Measurements from ENCODE around the gene MMP25.

MMP25 gene

GRCh38 chr16:3087243-3088235 lies 41.2 kb downstream of the MMP25 start:
- Histone ChIP-seq H3K9me3 (ENCODE audit: control insufficient read depth, insufficient read depth, low read length) (no peaks in the 10 kb centered on the region), H3K4me3 (ENCODE audit: low read length) (no peak overlapping the region), H3K36me3 (ENCODE audit: control insufficient read depth, insufficient read depth, low read length) (peaks cover 41% of the 10 kb centered on the region), H3K4me1 (ENCODE audit: control insufficient read depth, insufficient read depth, low read length) (peaks cover 4% of the 10 kb centered on the region), H3K27ac (ENCODE audit: low read length) (no peak overlapping the region), H3K27me3 (ENCODE audit: control insufficient read depth, insufficient read depth, low read length) (no peaks in the 10 kb centered on the region)
- WGBS (ENCODE audit: insufficient coverage, insufficient read length): no CpG with 5 or more reads among the region's 18 CpGs
- DNase-seq (ENCODE audit: low read depth, low spot score): no peak

GRCh38 chr16:3088450-3088849 lies 42.1 kb downstream of the MMP25 start:
- Histone ChIP-seq H3K36me3 (ENCODE audit: control insufficient read depth, insufficient read depth, low read length) (peaks cover 45% of the 10 kb centered on the region), H3K9me3 (ENCODE audit: control insufficient read depth, insufficient read depth, low read length) (no peaks in the 10 kb centered on the region), H3K27me3 (ENCODE audit: control insufficient read depth, insufficient read depth, low read length) (no peaks in the 10 kb centered on the region), H3K4me1 (ENCODE audit: control insufficient read depth, insufficient read depth, low read length) (peaks cover 4% of the 10 kb centered on the region), H3K4me3 (ENCODE audit: low read length) (no peak overlapping the region), H3K27ac (ENCODE audit: low read length) (no peak overlapping the region)
- WGBS (ENCODE audit: insufficient coverage, insufficient read length): no CpG with 5 or more reads among the region's 7 CpGs
- DNase-seq (ENCODE audit: low read depth, low spot score): no peak

- Histone ChIP-seq H3K4me3 (ENCODE audit: low read length) (no peak overlapping the region), H3K4me1 (ENCODE audit: control insufficient read depth, insufficient read depth, low read length) (peaks cover 4% of the 10 kb centered on the region), H3K27ac (ENCODE audit: low read length) (no peak overlapping the region), H3K27me3 (ENCODE audit: control insufficient read depth, insufficient read depth, low read length) (no peaks in the 10 kb centered on the region), H3K36me3 (ENCODE audit: control insufficient read depth, insufficient read depth, low read length) (peaks cover 45% of the 10 kb centered on the region), H3K9me3 (ENCODE audit: control insufficient read depth, insufficient read depth, low read length) (no peaks in the 10 kb centered on the region)
- WGBS (ENCODE audit: insufficient coverage, insufficient read length): no CpG with 5 or more reads among the region's 71 CpGs
- no peak for DNase-seq (ENCODE audit: low read depth, low spot score)
Observed at GRCh38 chr16:3088925-3089716, 42.8 kb downstream of the MMP25 start.

GRCh38 chr16:3089717-3090592 lies 43.6 kb downstream of the MMP25 start:
- Histone ChIP-seq H3K36me3 (ENCODE audit: control insufficient read depth, insufficient read depth, low read length) (peaks cover 45% of the 10 kb centered on the region), H3K27ac (ENCODE audit: low read length) (no peak overlapping the region), H3K4me3 (ENCODE audit: low read length) (no peak overlapping the region), H3K27me3 (ENCODE audit: control insufficient read depth, insufficient read depth, low read length) (no peaks in the 10 kb centered on the region), H3K4me1 (ENCODE audit: control insufficient read depth, insufficient read depth, low read length) (peaks cover 4% of the 10 kb centered on the region), H3K9me3 (ENCODE audit: control insufficient read depth, insufficient read depth, low read length) (no peaks in the 10 kb centered on the region)
- WGBS (ENCODE audit: insufficient coverage, insufficient read length): no CpG with 5 or more reads among the region's 81 CpGs
- DNase-seq (ENCODE audit: low read depth, low spot score): no peak

- no peaks in the 10 kb centered on the region for H3K27me3 ChIP-seq (ENCODE audit: control insufficient read depth, insufficient read depth, low read length)
- H3K27ac ChIP-seq (ENCODE audit: low read length): no peak overlapping the region
- H3K9me3 ChIP-seq (ENCODE audit: control insufficient read depth, insufficient read depth, low read length): no peaks in the 10 kb centered on the region
- peaks cover 49% of the 10 kb centered on the region for H3K36me3 ChIP-seq (ENCODE audit: control insufficient read depth, insufficient read depth, low read length)
- H3K4me3 ChIP-seq (ENCODE audit: low read length): no peak overlapping the region
- DNase-seq (ENCODE audit: low read depth, low spot score): no peak
- WGBS (ENCODE audit: insufficient coverage, insufficient read length): no CpG with 5 or more reads among the region's 8 CpGs
- H3K4me1 ChIP-seq (ENCODE audit: control insufficient read depth, insufficient read depth, low read length): peaks cover 6% of the 10 kb centered on the region
Observed at GRCh38 chr16:3091551-3091950, 45.2 kb downstream of the MMP25 start.

- no peaks in the 10 kb centered on the region for H3K9me3 ChIP-seq (ENCODE audit: control insufficient read depth, insufficient read depth, low read length)
- H3K36me3 ChIP-seq (ENCODE audit: control insufficient read depth, insufficient read depth, low read length): peaks cover 49% of the 10 kb centered on the region
- H3K4me1 ChIP-seq (ENCODE audit: control insufficient read depth, insufficient read depth, low read length): peaks cover 4% of the 10 kb centered on the region
- no CpG with 5 or more reads among the region's 20 CpGs for WGBS (ENCODE audit: insufficient coverage, insufficient read length)
- H3K27me3 ChIP-seq (ENCODE audit: control insufficient read depth, insufficient read depth, low read length): no peaks in the 10 kb centered on the region
- DNase-seq (ENCODE audit: low read depth, low spot score): no peak
- no peak overlapping the region for H3K27ac ChIP-seq (ENCODE audit: low read length)
- H3K4me3 ChIP-seq (ENCODE audit: low read length): no peak overlapping the region
Observed at GRCh38 chr16:3092501-3092941, 46.2 kb downstream of the MMP25 start.

- Histone ChIP-seq H3K9me3 (ENCODE audit: control insufficient read depth, insufficient read depth, low read length) (no peaks in the 10 kb centered on the region), H3K36me3 (ENCODE audit: control insufficient read depth, insufficient read depth, low read length) (peaks cover 35% of the 10 kb centered on the region), H3K27me3 (ENCODE audit: control insufficient read depth, insufficient read depth, low read length) (no peaks in the 10 kb centered on the region), H3K27ac (ENCODE audit: low read length) (no peak overlapping the region), H3K4me1 (ENCODE audit: control insufficient read depth, insufficient read depth, low read length) (peaks cover 4% of the 10 kb centered on the region; the same call in 1 of the 2 replicates), H3K4me3 (ENCODE audit: low read length) (no peak overlapping the region)
- no peak for DNase-seq (ENCODE audit: low read depth, low spot score)
- WGBS (ENCODE audit: insufficient coverage, insufficient read length): no CpG with 5 or more reads among the region's 22 CpGs
Observed at GRCh38 chr16:3094289-3095027, 48.1 kb downstream of the MMP25 start.

- H3K27me3 ChIP-seq (ENCODE audit: control insufficient read depth, insufficient read depth, low read length): no peaks in the 10 kb centered on the region
- H3K27ac ChIP-seq (ENCODE audit: low read length): no peak overlapping the region
- H3K36me3 ChIP-seq (ENCODE audit: control insufficient read depth, insufficient read depth, low read length): peaks cover 24% of the 10 kb centered on the region
- H3K4me1 ChIP-seq (ENCODE audit: control insufficient read depth, insufficient read depth, low read length): peaks cover 7% of the 10 kb centered on the region
- H3K9me3 ChIP-seq (ENCODE audit: control insufficient read depth, insufficient read depth, low read length): no peaks in the 10 kb centered on the region
- no CpG with 5 or more reads among the region's 4 CpGs for WGBS (ENCODE audit: insufficient coverage, insufficient read length)
- no peak for DNase-seq (ENCODE audit: low read depth, low spot score)
- no peak overlapping the region for H3K4me3 ChIP-seq (ENCODE audit: low read length)
Observed at GRCh38 chr16:3095869-3096268, 49.5 kb downstream of the MMP25 start.

- no CpG with 5 or more reads among the region's 6 CpGs for WGBS (ENCODE audit: insufficient coverage, insufficient read length)
Observed at GRCh38 chr16:3096362-3096761, 50.0 kb downstream of the MMP25 start.

More at GRCh38 chr16:3096362-3096761, 50.0 kb downstream of the MMP25 start:
- no peak overlapping the region for H3K4me3 ChIP-seq (ENCODE audit: low read length)
- no peak for DNase-seq (ENCODE audit: low read depth, low spot score)
- no peaks in the 10 kb centered on the region for H3K27me3 ChIP-seq (ENCODE audit: control insufficient read depth, insufficient read depth, low read length)
- peaks cover 9% of the 10 kb centered on the region for H3K4me1 ChIP-seq (ENCODE audit: control insufficient read depth, insufficient read depth, low read length)
- no peaks in the 10 kb centered on the region for H3K9me3 ChIP-seq (ENCODE audit: control insufficient read depth, insufficient read depth, low read length)
- peaks cover 20% of the 10 kb centered on the region for H3K36me3 ChIP-seq (ENCODE audit: control insufficient read depth, insufficient read depth, low read length)
- H3K27ac ChIP-seq (ENCODE audit: low read length): no peak overlapping the region
